UCSD-AML1 (cell line): ENCODE data around the gene TNKS1BP1.
"Not testable (repeated sequence)": the region's sequence is repeated elsewhere in the genome, so short reads cannot be mapped to it uniquely, and the experiment has no call there.

Experiments
- DNase-seq: peaks from one replicate; lab custom pipeline; 2025; ENCODE audit not compliant: unreplicated experiment; lab: John Stamatoyannopoulos, UW

Gene TNKS1BP1

DNA sequence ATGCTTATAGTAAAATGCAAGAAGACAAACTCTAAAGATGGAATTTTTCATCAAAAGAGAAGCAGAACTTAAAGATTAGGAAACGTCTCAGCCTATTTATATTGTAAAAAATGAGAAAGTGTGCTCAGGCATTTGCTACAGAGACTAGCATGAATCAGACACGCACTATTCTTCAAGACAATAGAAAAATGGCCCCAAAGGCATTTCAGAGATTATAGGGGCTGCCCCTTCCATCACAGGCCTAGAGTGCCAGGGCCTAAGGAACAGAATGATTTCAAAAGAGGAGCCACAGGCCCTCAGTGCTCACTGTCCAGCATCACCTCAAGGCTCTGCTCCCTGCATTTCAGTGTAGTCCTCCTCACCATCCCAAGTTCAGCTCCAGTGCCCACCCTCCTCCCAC lies 27.5 kb downstream of the TNKS1BP1 start:
- DNase-seq: no peak

DNA sequence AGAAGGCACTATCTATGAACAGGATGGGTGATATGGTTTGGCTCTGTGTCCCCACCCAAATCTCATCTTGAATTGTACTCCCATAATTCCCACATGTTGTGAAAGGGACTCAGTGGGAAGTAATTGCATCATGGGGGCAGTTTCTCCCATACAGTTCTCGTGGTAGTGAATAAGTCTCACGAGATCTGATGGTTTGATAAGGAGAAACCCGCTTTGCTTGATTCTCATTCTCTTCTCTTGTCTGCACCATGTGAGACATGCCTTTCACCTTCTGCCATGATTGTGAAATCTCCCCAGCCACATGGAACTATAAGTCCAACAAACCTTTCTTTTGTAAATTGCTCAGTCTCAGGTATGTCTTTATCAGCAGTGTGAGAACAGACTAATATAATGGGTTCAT lies 28.5 kb downstream of the TNKS1BP1 start:
- DNase-seq: not testable (repeated sequence)

DNA sequence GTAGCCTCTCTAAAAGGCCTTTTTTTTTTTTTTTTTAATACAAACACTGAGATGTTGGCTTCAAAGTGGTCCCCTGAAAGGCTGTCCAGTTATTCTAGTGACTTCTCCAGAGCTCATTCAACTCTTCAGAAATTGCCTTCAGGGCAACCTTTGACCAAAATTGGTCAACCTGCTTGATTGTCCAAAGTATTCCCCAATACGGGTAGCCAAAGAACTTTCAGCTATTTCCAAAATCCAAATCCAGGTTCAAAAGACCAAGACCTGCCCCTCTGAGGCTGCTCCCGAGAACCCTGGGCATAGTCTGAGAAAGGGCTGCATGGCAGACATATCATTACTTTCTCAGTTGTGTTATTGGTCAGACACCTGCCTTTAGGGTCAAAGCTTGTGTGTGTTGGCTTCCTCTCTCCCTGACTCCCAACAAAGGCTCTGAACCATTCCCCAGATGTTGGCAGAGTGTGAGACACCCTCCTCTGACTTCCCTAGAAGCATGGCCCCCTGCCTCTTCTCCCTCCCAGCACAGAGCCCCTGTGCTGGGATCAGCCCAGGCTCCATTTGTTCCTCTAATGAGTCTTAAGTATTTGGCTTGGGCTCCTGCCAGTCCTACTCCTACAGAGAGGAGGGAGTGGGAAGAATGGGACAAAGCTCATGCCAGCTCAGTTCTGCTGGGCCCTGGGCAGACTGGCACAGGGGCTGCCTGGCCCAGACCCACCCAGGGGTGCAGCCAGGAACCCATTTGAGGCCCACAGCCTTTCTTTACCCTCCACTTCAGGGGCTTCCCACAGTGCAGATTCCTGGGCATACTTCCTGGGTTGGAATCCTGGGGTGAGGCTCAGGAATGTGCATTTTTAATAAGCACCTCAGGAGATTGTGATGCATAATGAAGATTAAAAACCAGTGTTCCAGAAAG lies 30.3 kb downstream of the TNKS1BP1 start:
- DNase-seq: no peak

DNA sequence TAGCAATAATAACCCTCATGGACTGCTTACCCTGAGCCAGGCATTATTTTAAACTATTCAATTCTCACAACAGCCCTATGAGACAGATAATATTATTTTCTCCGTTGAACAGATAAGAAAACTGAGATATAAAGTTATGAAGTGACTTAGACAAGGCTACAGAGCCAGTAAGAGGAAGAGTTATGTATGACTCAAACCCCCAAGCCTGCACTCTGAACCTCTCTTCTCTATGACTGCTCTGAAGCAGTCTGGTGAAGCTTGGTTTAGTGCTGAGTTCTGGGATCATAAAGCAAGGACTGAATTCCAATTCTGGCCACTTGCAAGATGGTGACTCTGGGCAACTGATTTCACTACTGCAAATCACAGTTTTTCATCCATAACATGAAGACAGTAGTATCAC lies 34.5 kb downstream of the TNKS1BP1 start:
- no peak for DNase-seq

DNA sequence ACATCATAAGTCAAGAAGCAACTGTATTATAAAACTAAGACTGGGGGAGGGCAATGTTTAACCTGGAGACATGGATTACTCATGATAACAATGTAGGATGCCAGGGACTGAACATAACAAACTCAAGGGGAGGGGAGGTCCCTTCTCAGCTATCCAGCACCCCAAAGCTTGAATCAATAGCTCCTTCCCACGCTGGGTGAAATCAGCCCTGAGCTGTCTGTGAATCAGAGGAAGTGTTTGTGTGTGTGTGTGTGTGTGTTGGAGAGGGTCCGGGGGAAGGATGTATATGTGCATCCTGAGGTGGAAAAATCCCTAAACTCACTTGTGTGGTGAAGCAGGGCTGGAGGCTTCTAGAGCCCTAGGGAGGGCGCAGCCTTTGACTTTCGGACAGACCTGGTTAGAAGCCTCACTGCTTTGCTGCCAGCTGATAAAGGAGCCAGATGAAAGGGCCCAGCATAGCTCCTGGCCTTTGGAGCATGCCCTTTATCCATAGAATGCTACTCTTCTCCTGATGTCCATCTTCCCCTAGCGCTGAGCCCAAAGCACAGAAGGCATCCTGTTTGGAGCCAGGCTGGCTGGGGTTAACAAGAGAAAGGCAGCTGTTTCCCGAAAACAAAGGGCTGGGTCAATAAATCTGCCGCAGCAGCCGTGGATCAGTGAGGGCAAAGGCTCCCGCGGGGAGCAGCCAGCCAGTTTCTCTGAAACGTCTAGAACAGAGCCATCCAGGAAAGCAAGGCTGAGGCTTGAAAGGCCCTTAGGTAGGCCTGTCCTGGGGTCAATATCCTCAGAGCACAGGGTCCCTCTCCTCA lies 35.8 kb downstream of the TNKS1BP1 start:
- DNase-seq: no peak

DNA sequence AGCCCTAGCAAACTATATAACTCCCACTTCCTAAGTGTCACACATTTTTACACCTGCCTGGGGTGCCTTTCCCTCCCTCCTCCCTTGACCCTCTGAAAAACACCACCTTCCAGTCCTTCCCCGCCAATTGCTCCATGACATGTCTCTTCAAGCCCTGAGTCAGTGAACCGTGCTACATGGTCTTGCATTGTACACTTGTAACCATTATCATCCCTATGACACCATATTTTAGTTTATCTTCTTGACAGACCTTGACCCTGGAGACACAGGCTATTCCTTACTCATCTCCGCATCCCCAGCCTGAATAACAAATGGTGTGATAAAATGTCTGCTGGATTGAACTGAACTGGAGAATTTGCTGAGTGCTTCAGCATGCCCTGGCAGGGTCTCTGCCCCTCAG lies 36.9 kb downstream of the TNKS1BP1 start:
- DNase-seq: no peak

DNA sequence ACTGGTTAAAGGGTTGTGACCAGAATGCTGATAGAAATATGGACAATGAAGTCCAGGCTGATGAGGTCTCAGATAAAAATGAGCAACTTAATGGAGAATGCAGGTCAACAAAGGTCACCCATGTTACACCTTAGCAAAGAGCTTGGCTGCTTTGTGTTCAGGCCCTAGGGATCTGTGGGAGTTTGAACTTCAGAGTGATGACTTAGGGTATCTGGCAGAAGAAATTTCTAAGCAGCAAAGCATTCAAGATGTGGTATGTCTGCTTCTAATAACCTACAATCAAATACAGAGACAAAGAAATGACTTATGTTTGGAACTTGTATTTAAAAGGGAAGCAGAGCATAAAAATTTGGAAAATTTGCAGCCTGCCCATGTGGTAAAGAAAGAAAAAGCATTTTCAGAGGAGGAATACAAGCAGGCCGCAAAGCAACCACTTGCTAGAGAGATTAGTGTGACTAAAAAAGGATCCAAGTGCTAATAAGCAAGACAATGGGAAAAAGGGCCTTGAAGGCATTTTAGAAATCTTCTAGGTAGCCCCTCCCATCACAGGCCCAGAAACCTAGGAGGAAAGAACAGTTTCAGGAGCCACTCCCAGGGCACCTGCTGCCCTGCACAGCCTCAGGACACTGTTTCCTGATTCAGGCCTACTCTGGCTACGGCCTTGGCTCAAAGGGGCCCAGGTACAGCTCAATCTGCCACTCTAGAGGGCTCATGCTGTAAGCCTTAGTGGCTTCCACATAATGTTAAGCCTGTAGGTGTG lies 41.3 kb downstream of the TNKS1BP1 start:
- no peak for DNase-seq

DNA sequence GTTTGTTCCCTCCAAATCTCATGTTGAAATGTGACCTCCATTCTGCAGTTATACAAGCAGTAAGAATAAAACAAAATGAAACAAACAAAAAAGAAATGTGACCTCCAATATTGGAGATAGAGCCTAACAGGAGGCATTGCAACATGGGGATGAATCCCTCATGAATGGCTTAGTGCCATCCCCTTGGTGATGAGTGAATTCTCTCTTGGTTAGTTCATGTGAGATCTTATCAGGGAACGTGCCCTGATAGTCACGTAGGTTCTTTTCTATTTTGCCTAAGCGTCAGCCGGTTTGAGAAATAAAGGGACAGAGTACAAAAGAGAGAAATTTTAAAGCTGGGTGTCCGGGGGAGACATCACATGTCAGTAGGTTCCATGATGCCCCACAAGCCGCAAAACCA lies 43.2 kb downstream of the TNKS1BP1 start:
- DNase-seq: not testable (repeated sequence)

DNA sequence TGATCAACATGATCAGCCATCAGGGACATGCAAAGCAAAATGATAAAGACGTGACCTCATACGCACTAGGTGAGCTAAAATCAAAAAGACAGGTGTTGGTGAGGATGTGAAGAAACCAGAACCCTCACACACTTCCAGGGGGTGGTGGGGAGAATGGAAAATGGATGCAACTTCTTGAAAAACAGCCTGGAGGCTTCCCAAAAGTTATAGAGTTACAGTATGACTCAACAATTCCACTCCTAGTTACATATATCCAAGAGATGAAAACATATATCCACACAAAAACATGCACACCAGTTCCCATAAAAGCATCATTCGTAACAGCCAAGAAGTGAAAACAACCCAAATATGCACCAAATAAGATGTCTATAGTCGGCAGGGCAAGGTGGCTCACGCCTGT lies 45.6 kb downstream of the TNKS1BP1 start:
- DNase-seq: no peak

DNA sequence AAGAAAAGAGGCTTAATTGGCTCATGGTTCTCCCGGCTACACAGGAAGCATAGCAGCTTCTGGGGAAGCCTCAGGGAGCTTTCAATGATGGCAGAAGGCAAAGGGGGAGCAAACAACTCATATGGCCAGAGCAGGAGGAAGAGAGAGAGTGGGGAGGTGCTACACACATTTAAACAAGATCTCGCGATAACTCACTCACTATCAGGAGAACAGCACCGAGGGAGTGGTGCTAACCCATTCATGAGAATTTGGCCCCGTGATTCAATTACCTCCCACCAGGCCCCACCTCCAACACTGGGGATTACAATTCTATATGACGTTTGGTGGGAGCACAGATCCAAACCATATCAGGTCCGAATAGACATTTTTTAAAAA lies 46.0 kb downstream of the TNKS1BP1 start:
- DNase-seq: no peak

DNA sequence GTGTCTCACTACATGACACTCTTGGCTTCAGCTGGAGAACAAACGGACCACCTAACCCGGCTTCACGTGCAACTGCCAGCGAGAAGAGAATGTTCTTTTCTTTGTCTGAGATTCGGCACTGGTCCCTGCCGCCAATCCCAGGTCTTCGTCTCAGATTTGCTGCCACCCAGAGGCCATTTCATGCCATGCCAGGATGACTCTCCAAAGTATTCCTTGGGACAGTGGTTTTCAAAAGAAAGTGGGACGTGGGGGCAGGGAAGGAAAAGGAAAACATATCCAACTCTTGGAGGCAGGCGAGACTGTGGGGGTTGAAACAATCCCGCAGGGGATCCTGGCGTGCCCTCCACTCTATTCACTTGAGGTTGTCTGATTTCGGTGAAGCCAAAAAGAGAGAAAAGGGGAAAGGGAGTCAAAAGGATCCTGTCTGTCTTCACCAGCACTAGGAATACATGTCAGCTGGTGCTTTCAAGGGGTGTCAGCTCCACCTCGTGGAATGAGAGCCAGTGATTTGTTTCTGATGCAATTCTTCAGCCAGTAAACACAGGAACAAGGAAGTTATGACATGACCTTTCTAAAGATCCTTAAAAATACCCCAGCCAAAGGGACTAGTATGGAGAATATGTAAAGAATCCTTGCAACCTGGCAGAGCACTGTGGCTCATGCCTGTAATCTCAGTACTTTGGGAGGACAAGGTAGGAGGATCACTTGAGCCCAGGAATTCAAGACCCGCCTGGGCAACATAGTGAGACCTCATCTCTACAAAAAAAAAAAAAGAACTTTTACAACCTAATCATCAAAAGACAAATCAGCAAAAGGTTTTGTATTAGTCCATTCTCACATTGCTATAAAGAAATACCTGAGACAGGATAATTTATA lies 46.7 kb downstream of the TNKS1BP1 start:
- peak; percentile 36 for DNase-seq

DNA sequence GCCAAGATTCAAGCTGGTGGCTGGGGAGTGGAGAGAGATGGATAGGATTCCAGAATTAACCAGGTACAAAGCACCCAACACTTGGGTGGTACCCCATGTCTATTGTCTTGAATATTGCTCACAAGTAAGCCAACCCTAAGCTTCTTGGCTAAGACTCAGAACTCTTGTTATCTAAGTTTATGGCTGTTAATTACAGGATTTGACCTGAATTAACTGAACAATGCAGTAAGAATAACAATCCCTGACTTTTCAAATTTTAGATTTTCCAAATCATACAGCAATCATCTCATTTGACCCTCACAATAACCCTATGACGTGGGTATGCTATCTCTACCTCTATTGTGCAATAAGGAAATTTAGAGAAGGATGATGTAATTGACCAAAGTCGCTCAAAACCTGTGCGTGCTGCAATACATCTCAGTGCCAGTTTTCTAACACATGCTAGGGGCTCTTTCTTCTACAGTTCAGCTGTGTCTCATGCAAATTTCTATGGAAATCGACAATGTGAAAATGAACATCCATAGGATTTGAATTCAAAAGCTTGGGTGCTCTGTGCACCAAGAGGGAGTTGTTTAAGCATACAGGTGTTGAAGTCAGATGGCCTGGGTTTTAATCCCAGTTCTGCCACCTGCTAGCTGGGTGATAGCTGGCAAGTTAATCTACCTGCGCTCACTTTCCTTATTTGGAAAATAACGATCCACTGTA lies 47.6 kb downstream of the TNKS1BP1 start:
- no peak for DNase-seq

DNA sequence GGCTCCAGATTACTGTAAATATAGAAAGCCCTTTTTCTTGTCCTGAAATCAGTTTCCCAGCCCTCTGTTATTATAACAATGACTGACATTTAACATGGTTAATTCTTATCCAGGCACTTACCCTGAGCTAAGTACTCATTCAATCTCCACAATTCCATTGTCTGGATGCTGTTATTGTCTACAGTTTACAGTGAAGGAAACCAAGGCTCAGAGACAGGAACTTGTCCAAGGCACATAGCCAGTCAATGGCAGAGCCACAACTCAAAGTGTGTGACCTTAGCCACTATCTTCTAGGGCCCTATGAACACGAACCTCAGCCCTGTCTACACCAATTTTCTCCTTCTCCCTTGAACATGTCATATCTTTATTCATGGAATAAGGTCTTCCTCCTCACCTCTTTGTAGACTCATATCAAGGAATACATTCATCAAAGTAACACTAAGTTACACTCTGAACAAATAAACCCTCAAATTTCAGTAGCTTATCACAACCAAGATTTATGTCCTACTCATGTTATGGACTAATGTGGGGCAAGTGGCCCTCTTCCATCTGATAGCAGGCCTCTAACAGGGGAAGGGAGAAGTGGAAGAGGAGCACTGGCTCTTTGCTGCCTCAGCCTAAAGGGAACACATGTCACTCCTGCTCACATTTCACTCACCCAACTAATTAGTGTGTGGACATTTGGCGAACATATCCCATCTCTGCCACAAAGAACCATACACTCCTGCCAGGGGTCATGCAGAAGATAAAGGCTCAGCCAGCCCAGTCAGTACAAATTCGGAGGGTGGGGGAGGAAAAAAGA lies 48.4 kb downstream of the TNKS1BP1 start:
- DNase-seq: no peak

DNA sequence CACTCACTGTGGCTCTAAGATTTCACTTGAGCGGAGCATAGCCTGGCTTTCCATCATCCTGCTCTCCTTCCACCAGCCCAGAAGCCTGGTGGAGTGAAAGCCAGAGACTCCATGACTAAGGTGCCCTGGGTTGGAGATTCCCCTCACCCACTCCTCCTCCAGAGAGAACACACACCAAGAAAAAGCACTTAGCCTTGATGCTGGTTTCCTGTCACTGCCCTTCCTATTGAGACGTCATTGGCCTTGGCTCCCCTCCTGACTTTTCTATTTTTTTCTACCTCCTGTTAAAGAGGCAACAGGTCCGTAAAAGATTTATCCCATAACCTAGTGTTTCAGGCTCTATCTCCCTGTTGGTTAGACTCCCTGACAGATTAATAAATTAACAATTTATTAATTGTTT lies 49.2 kb downstream of the TNKS1BP1 start:
- no peak for DNase-seq

DNA sequence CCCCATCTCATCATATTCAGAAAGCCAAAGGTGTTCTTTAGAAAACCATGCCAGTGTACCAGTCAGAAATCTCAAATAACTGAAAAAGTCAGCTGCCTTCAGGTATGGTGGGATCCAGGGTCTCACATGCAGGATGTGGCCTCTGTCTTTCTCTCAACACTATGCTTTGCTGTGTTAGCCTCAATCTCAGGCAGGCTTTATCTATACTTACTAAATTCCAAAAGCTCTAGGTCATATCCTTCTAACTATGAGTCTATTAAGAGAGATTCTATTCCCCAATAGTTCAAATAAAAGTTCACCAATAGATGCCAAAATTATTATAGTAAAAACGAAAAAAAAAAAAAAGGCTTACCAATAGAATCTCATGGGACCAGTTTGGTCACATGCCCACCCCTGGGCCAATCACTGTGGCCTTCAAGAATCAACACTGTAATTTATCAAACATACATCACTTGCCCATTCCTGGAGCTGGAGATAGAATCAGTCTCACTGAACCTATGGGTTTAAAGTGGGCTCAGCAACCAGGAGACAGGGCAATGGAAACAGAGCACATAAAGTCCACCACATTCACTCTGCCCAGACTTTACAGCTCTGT lies 49.8 kb downstream of the TNKS1BP1 start:
- no peak for DNase-seq

DNA sequence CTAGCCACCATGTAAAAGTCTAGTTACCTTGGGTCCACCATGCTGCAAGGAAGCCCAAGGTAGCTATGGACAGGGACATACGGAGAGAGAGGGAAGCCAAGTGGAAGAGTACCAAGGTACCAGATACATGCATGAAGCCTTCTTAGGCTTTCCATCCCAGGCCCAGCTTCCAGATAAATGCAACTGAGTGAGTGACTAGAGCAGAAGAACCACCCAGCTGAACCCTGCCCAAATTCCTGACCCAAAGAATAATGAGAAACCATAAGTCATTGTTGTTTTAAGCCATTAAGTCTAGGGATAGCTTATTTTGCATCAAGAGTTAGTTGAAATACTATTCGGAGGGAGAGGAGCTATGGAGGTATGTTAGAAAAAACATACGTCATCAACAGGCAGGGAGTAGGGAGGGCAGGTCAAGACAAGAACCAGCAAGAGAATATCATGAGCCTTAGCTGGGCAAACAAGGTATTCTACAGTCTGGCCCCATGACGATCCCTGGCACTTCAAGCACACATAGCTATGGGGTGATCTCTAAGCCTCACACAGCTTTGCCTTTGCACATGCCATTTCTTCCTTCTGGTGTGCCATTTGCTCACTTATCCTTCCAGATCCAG lies 51.2 kb downstream of the TNKS1BP1 start:
- no peak for DNase-seq

DNA sequence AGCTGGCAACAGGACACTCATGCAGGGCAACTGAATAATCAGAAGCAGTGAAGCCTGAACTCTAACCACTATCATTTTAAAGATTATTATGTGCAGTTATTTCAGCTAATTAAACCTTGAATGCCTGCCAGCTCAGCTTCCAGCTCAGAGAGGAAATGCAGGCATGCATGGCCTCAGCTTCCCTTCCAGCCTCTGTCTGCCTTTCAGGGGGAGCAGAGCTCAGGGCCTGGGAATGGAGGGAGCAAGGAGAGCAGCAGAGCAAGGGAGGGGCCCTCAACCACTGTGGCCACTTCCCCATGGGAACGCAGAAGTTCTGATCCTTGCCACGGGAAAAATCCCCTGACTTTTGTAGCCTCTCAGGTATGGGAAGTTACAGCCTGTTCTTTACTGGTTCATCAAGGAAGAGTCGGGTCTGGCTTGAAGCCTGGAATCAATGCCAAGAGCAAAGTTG lies 55.2 kb downstream of the TNKS1BP1 start:
- DNase-seq: no peak

DNA sequence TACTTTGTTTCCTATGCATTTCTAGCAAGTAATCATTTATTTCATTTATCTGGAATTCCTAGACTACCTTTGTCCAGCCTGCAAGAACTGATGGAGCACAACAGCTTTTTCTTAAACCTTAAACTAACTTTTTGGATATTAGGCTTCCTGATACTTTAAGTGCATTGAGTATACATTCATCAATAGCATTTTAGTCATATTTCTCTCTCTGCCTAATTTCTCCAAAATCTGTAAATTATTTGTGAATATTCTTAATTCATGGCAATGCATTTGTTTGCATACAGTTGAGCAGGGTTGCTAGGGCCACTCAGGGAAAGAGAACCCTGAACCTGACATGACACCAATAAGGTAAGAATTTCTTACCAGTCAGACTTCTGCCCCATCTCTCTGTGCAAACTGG lies 58.6 kb downstream of the TNKS1BP1 start:
- DNase-seq: no peak
